GM04503 (cell line): ENCODE data around the gene CAMTA1.

Source experiments
- DNase-seq: peaks from one replicate; pipeline ENCODE4 v3.0.0-alpha.2; 2012; ENCODE audit warnings: low read depth

CAMTA1 gene

DNA sequence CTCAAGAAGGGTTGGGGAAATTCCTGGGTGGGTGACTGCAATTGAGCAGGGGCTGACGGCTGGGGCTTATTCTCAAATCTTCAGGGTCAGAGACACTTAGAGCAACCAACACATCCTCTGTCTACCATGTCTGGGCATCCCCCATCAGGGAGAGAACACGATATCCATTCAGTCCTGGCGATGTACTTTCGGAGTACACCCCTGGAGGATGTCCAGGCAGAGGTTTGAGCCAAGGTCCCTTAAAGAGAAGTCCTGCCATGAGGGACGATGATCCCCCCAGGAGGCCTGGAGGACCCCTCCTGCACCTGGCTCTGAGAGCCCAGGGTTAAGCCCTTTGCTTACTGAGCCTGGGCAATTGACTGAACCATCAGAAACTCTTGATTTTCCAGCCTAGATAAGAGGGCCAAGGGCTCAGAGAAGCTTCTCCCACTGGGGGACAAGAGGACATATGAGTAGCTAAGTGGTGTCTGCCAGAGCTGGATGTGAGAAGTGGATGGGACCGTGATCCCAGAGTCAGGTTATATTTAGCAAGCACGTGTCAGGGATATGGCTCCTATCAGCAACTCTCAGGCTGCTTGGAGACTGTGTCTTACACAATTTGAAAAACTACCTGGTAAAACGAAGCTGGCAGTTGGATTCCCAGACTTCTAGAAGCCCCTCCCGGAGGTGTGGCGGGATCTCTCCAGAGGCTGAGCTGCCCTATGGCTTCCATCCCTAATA, 732.5 kb downstream of the CAMTA1 start:
- DNase-seq, result no peak

DNA sequence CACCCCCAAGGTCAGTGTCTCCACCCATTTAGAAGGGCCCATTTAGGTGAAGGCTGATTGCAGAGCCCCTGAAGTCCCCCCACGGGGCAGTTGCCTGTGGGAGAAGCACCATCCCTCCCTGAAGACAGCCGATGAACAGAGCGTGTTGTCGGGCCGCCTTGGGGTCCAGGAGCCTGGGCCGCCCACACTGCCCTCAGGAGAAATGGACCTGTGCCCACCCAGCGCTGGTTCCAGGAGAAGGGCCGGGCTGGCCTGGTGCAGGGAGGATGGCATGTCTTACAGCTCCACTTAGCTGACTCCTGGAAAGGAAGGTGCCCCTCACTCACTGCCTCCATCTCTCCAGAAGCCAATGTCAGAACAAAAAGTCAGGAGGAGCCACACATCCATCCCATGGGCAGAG, 733.2 kb downstream of the CAMTA1 start:
- DNase-seq, result no peak

DNA sequence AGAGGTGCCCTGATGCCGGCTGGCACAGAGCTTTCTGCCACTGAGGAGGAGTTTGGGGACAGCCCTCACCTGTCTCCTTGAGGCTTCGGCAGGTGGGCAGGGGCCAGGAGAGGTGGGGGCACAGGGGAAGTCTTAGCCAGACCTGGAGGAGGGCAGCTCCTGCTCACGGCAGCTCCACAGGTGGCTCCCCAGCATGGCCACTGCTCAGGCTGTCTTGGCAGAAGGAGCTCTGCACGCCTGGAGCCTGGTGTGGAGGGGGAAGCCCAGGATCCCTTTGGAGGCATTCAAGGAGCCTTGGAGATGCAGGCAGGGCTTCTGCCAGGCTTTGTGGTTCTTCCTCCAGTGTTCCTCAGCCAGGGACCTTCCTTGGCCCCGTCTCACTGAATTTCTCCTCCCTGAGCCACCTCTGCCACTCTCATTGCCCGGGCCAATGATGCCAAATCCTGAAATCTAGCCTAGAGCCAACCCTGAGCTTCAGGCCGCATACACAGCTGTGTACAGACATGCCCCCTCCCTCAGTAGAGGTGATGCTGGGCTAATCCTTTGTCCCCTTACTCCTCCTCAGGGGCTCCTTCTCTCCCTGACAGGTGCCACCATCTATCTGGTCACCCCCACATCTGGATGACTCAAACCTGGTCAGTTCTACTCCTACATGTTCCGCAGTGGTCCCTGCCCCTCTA, 734.1 kb downstream of the CAMTA1 start:
- no peak for DNase-seq

DNA sequence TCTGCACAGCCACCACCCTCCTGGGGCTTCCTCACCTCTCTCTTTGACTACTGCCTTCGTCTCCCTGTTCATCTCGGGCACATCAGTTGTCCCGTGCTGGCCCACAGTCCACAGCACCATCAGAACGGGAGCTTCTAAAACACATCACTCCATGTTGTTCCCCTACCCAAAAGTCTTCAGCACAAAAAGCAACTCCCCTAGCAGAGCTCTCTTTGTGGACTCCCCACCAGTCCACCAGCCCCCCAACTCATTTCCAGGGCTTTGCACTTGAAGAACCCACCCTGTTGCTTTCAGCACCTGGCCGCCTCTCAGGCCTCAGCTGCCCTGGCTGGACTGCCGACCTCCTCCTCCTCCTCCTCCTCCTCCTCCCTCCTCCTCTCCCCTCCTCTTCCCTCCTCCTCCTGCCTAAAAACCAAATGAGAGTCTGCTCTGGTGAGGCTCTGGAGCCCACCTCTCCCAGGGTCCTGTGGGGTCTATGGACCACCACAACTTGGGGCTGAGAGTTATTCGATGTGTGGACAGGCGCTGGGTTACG, 734.7 kb downstream of the CAMTA1 start:
- DNase-seq, result no peak

DNA sequence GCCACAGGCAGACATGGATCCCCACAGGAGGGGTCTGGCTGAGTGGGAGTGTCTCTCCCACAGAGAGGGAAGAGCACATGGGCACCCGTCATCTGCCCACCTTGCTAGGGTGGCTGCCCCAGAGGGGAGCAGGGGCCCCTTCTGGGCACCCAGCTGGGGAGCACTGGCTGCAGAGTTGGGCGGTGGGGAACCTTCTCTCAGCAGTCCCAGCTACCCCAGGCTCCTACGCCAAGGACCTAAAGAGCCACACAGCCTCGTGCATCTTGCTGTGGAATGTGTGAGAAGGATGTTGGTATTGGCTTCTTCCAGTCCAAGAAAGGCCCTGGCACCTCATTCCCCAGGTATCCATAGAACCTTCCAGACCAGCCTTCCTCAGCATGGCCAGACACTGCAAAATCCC, 735.2 kb downstream of the CAMTA1 start:
- DNase-seq, result no peak

DNA sequence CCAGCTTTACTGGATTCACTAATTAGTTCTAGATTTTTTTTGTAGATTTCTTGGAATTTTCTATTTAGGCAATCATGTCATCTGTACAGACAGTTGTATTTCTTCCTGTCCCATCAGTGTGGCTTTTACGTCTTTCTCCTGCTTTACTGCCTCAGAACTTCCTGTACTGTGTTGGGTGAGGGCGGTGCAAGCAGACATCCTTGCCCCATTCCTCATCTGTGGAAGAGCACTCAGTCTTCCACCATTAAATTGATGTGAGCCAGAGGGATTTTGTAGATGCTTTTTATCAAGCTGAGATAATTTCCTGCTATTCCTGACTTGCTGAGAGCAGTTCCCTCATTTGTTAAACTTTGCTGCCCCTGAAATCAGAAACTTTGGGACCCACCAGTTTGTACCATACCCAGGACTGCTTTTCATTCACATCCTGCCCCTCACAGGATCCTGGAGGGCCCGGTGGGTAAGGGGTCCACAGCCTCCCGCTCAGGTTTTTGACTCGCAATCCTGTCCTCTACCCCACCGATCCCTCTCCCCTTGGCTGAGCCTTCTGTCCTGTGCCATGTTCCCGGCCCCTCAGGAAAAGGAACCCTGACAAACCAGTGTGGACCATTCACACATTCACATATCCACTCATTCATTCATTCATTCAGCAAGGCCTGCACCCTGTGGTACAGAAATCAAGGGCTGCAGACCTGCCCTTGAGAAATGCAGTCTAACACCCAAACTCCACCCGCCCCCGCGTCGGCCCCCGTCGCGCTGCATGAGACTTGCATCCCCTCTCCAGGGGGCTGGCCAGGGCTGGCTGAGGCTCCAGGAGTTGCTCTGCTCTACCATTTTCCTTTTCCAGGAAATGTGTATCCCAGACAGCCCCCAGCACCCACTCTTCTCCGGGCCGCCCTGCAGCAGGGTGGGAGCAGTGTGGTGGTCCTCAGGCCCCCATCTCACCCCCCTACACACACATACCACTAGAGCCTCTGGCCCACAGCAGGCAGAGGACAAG, 739.4 kb downstream of the CAMTA1 start:
- DNase-seq, result no peak

DNA sequence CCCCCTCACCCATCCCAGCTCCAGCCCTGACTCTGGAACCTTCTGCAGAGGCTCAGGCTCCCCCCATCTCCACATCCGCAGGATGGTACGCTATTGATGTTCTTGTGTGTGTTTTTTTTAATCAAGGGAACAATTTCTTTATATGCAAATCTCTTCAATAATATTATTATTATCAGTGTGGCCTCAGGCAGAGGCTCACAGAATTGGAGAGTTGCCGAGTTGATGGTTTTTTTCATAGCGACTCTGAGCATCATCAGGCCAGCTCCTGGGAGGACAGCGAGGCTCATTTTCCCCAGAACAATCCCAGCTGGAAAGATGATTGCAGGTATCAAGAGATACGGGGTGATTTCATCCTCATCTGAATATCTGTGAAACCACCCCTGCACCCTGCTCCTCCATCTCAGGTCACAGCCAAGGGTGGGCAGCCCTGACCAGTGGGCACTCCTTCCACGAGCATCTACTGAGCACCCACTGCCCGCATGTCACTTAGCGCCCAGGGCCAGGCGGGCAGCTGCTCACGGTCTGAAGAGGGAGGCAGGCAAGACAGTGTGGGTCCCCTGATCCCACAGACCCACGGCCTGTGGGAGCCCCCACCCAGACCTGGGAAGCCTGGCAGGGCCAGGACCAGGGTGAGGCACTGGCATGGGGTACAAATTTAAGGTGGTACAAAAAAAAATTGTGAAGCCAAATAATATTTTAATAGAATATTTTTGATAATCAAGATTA, 740.2 kb downstream of the CAMTA1 start:
- DNase-seq, result no peak

DNA sequence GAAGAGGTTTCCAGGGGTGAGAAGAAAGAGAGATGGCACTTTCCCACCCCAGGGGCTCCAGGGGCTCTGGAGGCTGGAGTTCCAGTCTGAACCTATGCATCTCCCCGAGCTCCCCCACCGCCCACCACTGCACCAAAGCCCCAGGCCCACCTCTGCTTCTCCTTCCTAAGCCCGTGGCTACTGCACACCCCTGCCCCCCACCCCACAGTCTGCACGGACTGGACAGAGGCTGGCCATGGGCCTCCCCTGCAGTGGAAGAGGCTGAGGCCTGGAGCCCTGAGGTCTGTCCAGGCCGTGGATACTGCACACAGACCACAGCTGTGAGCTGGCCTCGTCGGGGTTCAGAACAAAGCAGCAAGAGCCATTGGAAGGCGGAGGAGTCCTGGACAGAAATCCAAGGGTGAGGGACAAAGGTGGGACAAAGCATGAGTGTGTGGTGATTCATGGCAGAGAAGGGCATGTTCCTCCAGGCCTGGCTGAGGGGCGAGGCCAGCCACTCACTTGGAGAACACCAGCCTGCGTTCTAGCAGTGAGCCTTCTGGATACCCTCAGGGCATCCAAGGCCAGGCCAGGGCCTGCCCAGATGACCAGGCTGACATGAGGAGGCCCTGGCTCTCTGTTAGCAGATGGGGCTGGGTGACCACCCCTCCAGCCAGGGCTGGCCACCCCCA, 741.1 kb downstream of the CAMTA1 start:
- DNase-seq, result no peak

DNA sequence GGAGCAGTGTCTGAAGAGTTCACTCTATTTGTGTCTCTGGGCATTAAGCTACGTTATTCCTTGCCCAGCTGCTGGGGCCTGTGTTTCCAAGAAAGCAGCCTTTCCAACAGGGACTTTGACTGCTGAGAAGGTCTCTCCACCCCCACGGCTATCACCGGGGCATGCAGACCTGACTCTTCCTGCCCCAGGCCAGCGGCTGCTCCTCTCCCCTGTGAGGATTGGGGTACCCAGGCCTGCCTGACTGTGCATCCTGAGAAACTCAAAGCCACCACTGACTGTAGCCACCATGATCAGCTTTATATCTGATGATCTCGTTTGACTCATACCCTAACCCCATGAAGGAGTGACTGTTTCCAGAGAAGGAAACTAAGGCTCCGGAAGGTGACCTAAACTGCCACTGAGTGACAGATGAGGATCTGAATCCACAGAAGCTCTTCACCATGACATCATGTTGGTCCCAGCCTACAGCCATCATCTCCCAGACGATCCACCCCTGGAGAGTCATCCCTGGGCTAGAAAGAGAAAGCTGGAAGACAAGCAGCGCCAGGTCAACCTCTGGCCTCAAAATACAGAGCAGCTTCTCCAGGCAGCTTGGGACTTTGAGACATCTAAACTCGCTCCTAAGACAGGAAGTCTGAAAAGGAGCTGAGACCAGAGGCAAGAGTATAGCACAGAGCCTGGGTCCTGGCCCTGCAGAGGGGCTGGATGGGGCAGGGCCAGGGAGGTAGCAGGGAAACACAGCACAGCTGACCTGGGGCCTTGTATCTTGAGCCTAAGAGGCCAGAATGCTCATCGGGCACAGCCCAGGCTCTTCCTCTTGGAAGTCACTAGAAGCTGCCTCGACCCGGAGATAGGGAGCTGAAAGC, 741.8 kb downstream of the CAMTA1 start:
- no peak for DNase-seq

DNA sequence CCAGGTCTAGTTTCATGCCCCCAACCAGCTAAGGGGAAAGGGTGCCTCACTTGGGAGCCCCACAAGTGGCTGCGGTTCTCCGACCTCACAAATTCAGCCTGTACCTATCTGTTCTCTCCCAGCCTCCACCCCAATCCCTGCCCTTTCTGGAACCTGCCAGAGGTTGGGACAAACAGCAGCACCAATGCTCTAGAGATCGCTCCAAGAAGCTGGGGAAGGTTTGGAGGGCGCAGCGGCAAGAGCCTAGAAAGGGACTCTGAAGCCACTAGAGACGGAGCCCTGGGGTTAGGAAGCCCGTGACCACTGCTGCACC, 742.4 kb downstream of the CAMTA1 start:
- no peak for DNase-seq

DNA sequence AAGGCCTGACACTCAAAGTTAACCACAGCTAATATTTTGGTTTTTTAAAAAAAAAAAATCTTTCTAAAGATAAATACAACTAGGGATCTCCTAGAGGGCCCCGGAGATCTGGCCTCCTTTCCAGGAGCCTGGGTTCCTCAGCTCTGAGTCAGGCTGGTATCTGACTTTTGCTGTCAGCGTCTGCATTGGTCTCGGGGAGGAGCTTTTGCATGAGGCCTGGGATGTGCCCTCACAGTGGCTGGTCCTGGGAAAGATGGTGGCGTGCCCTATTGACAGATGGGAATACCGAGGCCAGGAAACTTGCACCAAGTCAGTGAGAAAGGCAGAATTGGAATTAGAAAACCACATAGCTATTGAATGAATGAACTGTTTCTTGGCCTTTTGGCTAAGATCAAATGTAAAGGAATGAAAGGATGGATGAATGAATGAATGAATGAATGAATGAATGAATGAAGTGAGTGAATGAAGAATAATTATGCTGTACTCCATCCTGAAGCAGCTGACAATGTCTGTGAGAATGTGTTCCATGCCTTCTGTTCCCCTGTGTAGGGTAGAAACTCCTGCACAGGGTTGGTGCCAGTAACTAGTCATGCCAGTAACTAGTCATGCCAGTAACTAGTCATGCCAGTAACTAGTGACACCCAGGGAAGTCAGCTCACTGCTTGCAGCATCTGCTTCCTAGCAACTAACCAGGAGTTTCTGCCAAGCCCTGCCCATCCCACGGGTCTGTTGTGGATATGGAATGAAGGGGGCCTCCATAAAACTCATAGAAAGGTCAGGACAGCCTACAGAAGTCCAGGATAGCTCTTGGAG, 743.3 kb downstream of the CAMTA1 start:
- no peak for DNase-seq

DNA sequence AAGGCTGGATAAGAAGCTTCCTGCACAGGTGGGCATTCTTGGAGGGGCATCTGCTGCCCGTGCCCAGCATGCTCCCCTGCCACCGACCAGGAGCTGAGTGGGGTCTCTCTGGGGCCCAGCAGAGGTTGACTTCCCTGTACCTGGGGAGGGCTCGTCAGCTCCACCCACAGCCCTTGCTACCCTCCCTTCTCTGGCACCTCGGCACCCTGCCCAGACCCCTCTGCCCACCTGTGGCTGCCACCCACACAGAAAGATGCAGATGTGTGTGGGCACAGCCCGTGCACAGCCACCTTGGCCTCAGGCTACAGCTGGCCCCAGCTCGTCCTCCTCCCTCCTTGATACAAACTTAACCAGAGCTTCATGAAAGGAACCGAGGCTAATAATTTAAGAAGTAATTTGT, 744.7 kb downstream of the CAMTA1 start:
- DNase-seq, result no peak

DNA sequence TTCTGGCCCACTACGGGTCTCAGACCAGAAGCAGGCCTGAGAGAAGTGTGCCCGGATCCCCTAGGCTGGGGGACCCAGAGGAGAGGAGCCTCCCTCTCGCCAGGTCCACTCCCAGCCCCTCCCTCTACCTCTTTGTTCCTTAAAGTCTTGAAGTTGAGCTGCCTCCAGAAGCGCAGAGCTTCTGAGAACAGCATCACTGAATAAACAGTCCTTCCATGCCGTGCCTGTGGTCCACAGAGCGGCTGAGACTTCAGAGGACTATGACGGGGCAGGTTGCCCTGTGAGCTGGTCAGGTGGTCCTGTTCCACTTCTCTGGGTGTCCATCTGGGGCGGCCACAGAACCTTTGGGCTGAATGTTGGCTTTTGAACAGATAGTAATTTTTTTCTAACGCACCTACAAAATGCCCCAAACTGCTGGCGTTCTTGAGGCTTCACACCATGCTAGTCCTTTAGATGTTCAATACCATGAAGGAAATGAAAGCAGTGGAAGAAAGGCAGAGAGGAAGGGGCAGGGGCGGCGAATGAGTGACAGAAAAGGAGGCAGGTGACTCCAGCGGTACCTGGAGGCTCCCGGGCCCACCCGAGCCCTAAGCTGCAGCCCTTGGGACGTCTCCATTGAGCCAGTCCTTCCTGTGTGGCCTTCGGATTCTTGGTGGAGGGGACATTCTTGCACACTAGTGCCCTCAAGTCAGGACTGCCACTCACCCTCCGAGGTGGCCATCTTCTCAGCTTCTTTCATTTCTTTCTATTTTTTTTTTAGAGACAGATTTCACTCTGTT, 746.5 kb downstream of the CAMTA1 start:
- no peak for DNase-seq

DNA sequence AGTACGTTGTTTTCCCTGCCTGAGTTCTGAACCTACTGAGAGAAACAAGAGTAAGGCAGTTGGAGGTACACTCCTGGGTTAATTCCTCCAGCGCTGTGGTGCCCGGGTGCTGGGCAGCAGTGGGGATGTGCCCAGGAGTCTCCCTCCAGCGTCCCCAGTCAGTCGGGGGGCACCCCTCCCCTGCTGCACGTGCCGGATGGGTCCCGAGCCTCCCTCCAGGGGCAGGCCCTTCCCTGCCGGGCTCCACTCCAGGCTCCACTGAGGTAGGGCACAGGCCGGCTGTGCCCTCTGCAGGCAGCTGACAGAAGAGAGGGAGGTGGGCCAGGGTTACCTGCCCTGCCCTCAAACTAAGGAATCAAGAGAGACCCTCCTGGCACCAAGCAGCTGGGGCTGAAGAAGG, 747.8 kb downstream of the CAMTA1 start:
- DNase-seq, result no peak

DNA sequence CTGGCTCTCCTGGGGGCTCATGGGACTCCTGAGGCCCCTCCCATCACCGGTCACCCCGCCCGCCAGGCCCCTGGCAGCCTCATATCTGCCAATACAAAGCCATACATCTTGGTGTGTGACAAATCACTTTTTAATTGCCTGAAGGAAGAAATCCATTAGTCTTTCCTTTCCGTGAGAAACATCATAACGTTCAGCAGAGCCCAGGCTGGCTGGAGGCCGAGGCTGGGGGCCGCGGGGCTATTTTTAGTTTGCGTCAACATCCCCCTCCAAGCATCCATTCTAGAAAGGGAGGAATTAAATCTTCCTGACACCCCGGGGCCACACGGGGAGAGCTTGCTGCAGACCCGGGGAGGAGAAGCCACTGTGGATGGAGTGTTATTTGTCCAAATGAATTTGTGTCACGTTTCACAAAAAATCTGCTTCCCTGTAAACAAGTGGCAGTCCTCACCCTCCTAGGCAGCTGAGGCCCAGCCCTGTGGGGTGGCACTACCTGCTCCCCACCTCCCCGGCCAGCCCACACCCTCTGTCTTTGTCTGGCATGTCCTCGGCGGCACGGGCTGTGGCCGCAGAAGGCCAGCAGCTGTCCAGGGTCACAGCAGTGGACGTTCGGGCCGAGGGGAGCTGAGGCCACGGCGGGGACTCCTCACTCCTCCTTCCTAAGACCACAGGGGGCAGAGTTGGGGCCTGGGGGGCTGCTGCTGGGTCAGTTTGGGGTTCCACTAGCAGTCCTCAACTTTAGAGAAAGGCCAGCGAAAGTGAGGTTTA, 749.0 kb downstream of the CAMTA1 start:
- DNase-seq, result no peak

DNA sequence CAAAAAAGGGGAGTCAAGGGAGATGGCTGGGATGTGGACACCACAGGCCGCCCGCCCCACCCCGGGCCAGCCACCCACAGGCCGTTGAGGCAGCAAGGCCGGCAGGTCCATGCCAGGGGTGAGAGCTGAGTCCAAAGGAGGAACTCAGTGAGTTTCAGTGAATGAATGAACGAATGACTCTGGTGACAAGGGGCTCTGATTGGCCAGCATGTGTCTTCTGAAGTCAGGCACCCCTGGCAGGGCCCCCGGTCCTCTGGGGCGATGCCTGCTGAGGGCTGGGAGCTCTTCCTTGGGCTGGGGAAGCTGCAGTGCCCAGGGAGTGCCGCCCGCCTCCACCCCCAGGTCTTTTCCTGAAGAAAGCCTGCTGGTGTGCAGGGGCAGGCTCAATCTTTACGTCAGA, 749.8 kb downstream of the CAMTA1 start:
- no peak for DNase-seq

DNA sequence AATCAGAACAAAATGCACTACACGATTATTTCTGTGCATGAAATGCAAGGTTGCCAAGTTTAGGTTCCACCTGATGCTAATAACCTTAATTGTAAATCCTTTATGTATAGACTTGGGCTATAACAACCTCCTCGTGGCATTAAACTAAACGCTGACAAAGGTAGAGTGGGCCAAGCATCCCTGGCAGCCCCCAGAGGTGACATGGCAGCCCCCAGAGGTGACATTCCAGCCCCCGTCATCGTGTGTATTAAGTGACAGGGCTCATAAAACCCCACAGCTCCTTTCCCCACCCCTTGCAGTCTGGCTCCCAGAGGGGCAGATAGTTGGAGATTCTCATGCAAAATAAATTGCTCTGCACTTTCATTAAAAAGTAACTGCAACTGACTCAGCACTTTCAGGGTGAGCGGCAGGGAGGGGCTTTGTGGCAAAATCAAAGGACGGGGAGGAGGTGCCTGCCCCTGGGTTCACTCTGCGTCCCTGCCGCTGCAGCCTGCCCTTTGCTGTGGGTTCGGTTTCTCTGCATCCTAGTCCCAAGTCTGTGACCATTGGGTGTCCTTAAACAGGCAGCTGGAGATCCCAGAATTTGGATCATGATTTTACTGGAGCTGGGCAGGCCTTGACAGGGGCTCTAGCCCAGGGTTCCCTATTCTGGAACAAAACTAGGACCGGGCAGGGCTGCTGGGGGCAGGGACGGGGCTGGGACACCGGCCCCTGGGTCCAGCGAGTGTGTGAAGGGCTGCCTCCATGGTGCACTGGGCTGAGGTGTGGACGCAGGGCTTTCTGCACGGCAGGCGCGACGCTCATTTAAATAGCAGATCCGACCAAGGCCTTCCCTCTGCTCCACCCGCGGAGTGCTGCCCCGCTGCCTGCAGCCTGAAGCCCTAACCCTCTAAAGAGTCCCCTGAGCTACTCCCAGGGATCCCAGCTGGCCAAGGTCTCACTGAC, 751.0 kb downstream of the CAMTA1 start:
- DNase-seq, result no peak
